Testis (tissue), 3 donors: Measurements from ENCODE around the gene PCCB. TPM values are rescaled to one million over a fixed set of nuclear protein-coding genes. Genes with fewer than 3 reads are reported as not detected.
"Not testable (repeated sequence)": the region's sequence is repeated elsewhere in the genome, so short reads cannot be mapped to it uniquely, and the experiment has no call there.

Experiments used
- DNase-seq: peaks from one replicate; pipeline ENCODE4 v3.0.0-alpha.2; 2019
- H3K27ac ChIP-seq, 2 donors: fragments of 200-600 bp; sonication (generic); one replicate each; pipeline ENCODE4 v1.5.1; 2019
- H3K27me3 ChIP-seq: fragments of 200-600 bp; sonication (generic); one replicate; pipeline ENCODE4 v1.5.1; 2019
- H3K36me3 ChIP-seq: fragments of 200-600 bp; sonication (generic); one replicate; pipeline ENCODE4 v1.5.1; 2017; ENCODE audit warnings: low read depth; ENCODE audit errors: missing control alignments
- H3K4me1 ChIP-seq: fragments of 200-600 bp; sonication (generic); one replicate; pipeline ENCODE4 v1.5.1; 2019
- H3K4me3 ChIP-seq, 2 donors: fragments of 200-600 bp; sonication (generic); one replicate each; pipeline ENCODE4 v1.5.1; 2017 to 2019
- H3K9me3 ChIP-seq: fragments of 200-600 bp; sonication (generic); one replicate; pipeline ENCODE4 v1.5.1; 2017
- POLR2A ChIP-seq: fragments of 450-650 bp; IDR thresholded peaks from one replicate; pipeline ENCODE4 v1.6.1; 2017; ENCODE audit warnings: antibody characterized with exemption, mild to moderate bottlenecking, moderate library complexity
- WGBS, 2 donors: methylation state at CpG; one replicate each; pipeline ENCODE4 v1.1.5; 2018; 5-methylcytosine and 5-hydroxymethylcytosine counted together
- intact Hi-C: fragments of 100-400 bp; cut with DNase I; formaldehyde crosslinking; loops from one replicate; pipeline ENCODE4 v1.15.1; 2023; ENCODE audit warnings: low total_unique reads
- polyA plus RNA-seq: library from polyadenylated mRNA; stranded (reverse); fragments of 350-450 nt; fragmentation: Illumina TruSeq; extraction: RNeasy Lipid Tissue Mini Kit (QIAGEN cat#74804); gene quantifications from one replicate; pipeline ENCODE4 v1.2.3, GENCODE V29; 2014; ENCODE audit warnings: low read depth, low replicate concordance; ENCODE audit not compliant: insufficient read depth
- total RNA-seq, 2 donors: library from RNA; depleted of rRNA; stranded (reverse); fragments of >200 nt; gene quantifications; one replicate each; pipeline ENCODE4 v1.2.3, GENCODE V29; 2016
- TF ChIP-seq, protein P1 (sequence below), 3 experiments: fragments of 450-650 bp in 2 of 3; fragments of 200-600 bp in 1 of 3; sonication (generic) in 1 of 3; IDR thresholded peaks; one replicate each; pipeline ENCODE4 v1.5.1; 2016 to 2019; ENCODE audit warnings: antibody characterized with exemption in 3 of 3, mild to moderate bottlenecking in 2 of 3, moderate library complexity in 1 of 3

Gene PCCB
- total and polyA plus RNA-seq, 3 donors from 2014 or later, result 81.7 to 96.2 (median 91.8) TPM

DNA sequence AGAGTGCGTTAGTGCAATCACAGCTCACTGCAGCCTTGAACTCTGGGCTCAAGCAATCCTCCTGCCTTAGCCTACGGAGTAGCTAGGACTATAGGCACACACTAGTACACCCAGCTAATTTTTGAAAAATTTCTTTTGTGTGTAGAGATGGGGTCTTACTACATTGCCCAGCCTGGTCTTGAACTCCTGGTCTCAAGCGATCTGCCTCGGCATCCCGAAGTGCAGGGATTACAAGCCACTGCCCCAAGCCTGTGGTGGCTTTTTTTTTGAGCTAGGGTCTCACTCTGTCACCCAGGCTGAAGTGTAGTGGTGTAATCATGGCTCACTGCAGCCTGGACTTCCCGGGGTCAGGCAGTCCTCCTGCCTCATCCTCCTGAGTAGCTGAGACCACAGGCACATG, 17.1 kb downstream of the PCCB start:
- DNase-seq, result no peak
- no peak overlapping the region for H3K4me3 ChIP-seq
- H3K4me1 ChIP-seq, result no peaks in the 10 kb centered on the region
- no peaks in the 10 kb centered on the region for H3K9me3 ChIP-seq
- TF ChIP-seq, protein P1, sequence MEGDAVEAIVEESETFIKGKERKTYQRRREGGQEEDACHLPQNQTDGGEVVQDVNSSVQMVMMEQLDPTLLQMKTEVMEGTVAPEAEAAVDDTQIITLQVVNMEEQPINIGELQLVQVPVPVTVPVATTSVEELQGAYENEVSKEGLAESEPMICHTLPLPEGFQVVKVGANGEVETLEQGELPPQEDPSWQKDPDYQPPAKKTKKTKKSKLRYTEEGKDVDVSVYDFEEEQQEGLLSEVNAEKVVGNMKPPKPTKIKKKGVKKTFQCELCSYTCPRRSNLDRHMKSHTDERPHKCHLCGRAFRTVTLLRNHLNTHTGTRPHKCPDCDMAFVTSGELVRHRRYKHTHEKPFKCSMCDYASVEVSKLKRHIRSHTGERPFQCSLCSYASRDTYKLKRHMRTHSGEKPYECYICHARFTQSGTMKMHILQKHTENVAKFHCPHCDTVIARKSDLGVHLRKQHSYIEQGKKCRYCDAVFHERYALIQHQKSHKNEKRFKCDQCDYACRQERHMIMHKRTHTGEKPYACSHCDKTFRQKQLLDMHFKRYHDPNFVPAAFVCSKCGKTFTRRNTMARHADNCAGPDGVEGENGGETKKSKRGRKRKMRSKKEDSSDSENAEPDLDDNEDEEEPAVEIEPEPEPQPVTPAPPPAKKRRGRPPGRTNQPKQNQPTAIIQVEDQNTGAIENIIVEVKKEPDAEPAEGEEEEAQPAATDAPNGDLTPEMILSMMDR (IDR thresholded peaks at IDR 0.05), result no peak
- no peak for TF ChIP-seq POLR2A
- no peaks in the 10 kb centered on the region for H3K36me3 ChIP-seq
- intact Hi-C loops, result no loop called here
- no peak overlapping the region for H3K27ac ChIP-seq
- 94% methylated on average over 6 of the region's 6 CpGs for WGBS, 2 donors
- H3K27me3 ChIP-seq, result no peaks in the 10 kb centered on the region

DNA sequence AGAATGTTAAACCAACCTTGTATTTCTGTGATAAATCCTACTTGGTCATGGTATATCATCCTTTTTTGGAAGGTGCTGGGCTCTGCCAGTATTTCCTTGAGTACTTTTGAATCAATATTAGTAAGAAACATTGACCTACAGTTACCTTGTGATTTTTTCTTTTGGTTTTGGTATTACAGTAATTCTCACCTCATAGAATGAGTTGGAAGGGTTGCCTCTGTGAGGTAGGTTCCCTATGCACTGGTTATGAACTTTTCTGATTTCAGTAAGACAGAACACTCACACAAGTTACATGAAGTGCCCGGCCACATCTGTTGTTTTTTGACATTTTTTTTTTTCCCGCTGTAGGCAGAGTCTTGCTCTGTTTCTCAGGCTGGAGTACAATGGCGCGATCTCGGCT, 20.0 kb downstream of the PCCB start:
- Histone ChIP-seq H3K4me1 (no peaks in the 10 kb centered on the region), H3K27ac (no peak overlapping the region), H3K36me3 (no peaks in the 10 kb centered on the region), H3K9me3 (no peaks in the 10 kb centered on the region), H3K4me3 (no peak overlapping the region), H3K27me3 (no peaks in the 10 kb centered on the region)
- no peak for DNase-seq
- TF ChIP-seq, protein P1 (IDR thresholded peaks at IDR 0.05), result no peak
- TF ChIP-seq POLR2A, result no peak
- intact Hi-C loops, result no loop called here
- 94 to 98% methylated on average over 5 of the region's 5 CpGs for WGBS, 2 donors

DNA sequence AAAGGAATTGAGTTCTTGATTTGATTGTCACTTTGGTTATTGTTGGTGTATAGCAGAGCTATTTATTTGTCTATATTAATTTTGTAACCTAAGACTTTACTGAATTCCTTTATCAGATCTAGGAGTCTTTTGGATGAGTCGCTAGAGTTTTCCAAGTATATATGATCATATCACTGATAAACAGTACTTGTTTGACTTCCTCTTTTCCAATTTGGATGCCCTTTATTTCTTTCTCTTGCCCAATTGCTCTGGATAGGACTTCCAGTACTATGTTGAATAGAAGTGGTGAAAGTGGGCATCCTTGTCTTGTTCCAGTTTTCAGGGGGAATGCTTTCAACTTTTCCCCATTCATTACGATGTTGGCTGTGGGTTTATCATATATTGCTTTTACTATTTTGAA, 21.5 kb downstream of the PCCB start:
- 96% methylated on average over 2 of the region's 2 CpGs for WGBS, 2 donors
- DNase-seq, H3K36me3 ChIP-seq, H3K4me3 ChIP-seq, H3K9me3 ChIP-seq, intact Hi-C loops, H3K27ac ChIP-seq, H3K4me1 ChIP-seq, H3K27me3 ChIP-seq: not testable (repeated sequence)

DNA sequence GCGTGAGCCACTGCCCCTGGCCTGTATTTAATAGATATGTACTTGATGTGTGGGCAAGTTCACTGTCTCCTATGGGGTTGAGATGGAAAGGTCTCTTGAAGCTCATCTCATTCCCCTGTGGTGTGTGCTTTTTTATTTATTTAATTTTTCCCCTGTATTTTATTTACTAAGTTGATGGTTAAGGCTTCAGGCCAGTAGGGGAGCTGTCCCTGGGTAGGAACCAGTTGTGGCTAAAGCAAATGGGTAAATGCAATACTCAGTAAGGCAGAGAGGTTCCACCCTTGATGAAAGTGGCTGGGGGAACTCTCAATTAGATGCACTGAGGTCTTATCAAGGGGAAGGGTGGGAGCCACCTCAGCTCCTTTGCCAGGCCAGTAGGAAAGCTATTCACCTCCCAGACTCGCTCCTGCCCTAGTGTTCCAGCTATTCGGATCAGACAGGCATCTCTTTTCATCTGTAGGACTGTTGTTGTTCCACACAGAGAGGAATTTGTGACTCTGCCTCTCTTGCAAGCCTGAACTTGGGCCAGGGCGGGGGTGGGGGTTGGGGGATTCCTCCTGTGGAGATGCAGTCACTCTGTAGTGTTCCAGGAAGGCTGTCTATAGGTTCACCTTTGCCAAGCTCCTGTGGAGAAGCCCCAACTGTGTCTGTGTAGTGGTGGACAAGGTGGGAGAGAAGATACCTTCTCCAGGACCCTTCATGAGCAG, 26.1 kb downstream of the PCCB start:
- H3K27ac ChIP-seq, result no peak overlapping the region
- H3K9me3 ChIP-seq, result no peaks in the 10 kb centered on the region
- H3K36me3 ChIP-seq, result no peaks in the 10 kb centered on the region
- no peak overlapping the region for H3K4me3 ChIP-seq
- TF ChIP-seq, protein P1 (IDR thresholded peaks at IDR 0.05), result no peak
- TF ChIP-seq POLR2A, result no peak
- H3K4me1 ChIP-seq, result no peaks in the 10 kb centered on the region
- WGBS, 2 donors, result 94 to 95% methylated on average over 3 to 4 of the region's 4 CpGs
- no peak for DNase-seq
- intact Hi-C loops, result no loop called here
- H3K27me3 ChIP-seq, result no peaks in the 10 kb centered on the region

DNA sequence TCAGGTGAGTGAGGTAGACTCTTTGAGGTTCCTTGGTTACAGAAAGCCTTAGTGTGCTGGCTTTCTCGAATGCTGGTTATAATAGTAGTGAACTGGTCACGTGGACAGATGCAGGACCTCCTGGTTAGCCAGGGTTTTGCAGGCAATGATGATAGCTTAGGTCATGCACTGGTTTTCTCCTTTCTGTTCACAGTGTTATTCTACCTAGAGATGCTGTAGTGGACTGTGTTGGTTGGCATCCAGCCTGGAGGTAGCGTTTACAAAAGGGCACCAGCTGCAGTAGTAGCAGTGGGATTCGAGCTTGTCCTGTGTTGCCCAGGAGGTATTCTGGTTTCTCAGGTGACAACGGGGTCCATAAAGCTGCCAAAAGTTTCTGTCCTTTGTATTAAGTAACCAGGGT, 27.0 kb downstream of the PCCB start:
- TF ChIP-seq, protein P1 (IDR thresholded peaks at IDR 0.05), result no peak
- no peak for TF ChIP-seq POLR2A
- Histone ChIP-seq H3K9me3 (no peaks in the 10 kb centered on the region), H3K4me3 (no peak overlapping the region), H3K27me3 (no peaks in the 10 kb centered on the region), H3K27ac (no peak overlapping the region), H3K36me3 (no peaks in the 10 kb centered on the region), H3K4me1 (no peaks in the 10 kb centered on the region)
- 91 to 95% methylated on average over 5 of the region's 5 CpGs for WGBS, 2 donors
- intact Hi-C loops, result no loop called here
- DNase-seq, result no peak
